ENCODE measurements around the gene CLSTN3. TPM values are rescaled to one million over a fixed set of nuclear protein-coding genes. Genes with fewer than 3 reads are reported as not detected.
A peak's percentile ranks its signal among the peaks of the same experiment; 100 is the strongest.

CLSTN3 gene
- total RNA-seq (10 to 100 TPM; 11.5 to 41.5 (median 19.3) TPM), polyA plus RNA-seq (10 to 100 TPM in 1 of 3 donors, 1 to 10 TPM in 2; 3.7 to 25.9 (median 6.0) TPM)

- 0 to 1% methylated on average over 40 of the region's 40 CpGs for WGBS, 2 donors
- TF ChIP-seq CTCF (IDR thresholded peaks at IDR 0.05) (no peak), POLR2A (IDR thresholded peaks at IDR 0.05) (no peak), EP300 (IDR thresholded peaks at IDR 0.05) (no peak), POLR2AphosphoS5 (IDR thresholded peaks at IDR 0.05) (peak; percentile 4 to 82 (median 52))
These were observed at the start of gene CLSTN3 for GRCh38 chr12:7129872-7130691. Gene CLSTN3, plus strand, starts transcription at chr12:7130371. Its CDS starts 278 bp downstream, at chr12:7130649.

DNA sequence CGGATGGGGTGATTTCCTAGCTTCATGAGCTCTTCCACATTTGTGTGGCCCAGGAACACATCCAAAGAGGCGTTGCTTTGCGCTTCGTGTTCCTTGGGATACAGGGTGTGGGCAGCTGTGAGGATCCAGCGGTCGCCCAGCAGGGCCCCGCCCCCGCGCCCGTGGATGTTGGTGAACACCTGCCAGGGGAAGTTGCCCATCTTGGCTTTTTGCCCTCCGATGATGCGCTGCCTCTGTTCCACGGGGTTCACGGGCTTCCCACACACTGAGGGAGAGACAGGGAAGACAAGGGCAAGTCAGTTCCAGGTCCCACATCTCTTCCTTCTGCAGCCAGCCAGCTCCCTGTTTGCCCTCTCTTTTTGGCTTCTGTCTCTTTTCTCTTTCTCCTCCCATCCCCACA is 49.1 kb upstream of the CLSTN3 start:
- TF ChIP-seq EP300 (IDR thresholded peaks at IDR 0.05) = no peak
- Histone ChIP-seq H3K4me3 (no peak overlapping the region), H3K27ac (peak overlapping the region in 2 of 4 donors; percentile 85 to 86), H3K9me3 (no peaks in the 10 kb centered on the region), H3K4me1 (peaks cover 0 to 20% (median 16%) of the 10 kb centered on the region in 4 donors), H3K27me3 (no peaks in the 10 kb centered on the region), H3K36me3 (peaks cover 18 to 50% (median 40%) of the 10 kb centered on the region in 4 donors)
- WGBS, 2 donors = 63 to 86% methylated on average over 14 of the region's 14 CpGs
- intact Hi-C loops (cut with DNase I) = no loop called here
- no peak for DNase-seq

More at GRCh38 chr12:7129872-7130691, at the start of gene CLSTN3:
- H3K36me3 ChIP-seq = no peaks in the 10 kb centered on the region
- H3K4me1 ChIP-seq = peaks cover 0 to 21% (median 18%) of the 10 kb centered on the region in 4 donors
- H3K27me3 ChIP-seq = no peaks in the 10 kb centered on the region
- intact Hi-C loops (cut with DNase I) = loop anchor here (5.0 kb wide), 1 partner anchor 57 kb away; the partner anchor contains the start of gene PEX5
- H3K27ac ChIP-seq = peak within 1 kb of the TSS; percentile 59 to 79 (median 72)
- peak; percentile 91 for DNase-seq
- no peaks in the 10 kb centered on the region for H3K9me3 ChIP-seq
- peak within 1 kb of the TSS; percentile 39 to 67 (median 58) for H3K4me3 ChIP-seq

DNA sequence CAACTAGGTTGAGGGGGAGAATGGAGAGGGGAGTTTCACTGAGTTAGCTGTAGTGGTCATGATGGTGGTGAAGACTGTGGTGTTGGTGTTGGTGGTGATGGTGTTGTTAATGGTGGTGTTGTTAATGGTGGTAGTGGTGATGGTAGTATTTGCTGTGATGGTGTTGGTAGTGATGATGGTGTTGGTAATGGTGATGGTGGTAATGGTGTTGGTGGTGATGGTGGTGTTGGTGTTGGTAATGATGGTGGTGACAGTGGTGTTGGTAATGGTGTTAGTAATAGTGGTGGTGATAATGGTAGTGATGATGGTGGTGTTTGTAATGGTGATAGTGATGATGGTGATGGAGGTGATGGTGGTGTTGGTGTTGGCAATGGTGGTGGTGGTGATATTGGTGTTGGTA is 47.0 kb upstream of the CLSTN3 start:
- H3K9me3 ChIP-seq = no peaks in the 10 kb centered on the region
- H3K27ac ChIP-seq = no peak overlapping the region
- peaks cover 0 to 20% (median 16%) of the 10 kb centered on the region in 4 donors for H3K4me1 ChIP-seq
- no peak overlapping the region for H3K4me3 ChIP-seq
- DNase-seq = no peak
- no peaks in the 10 kb centered on the region for H3K27me3 ChIP-seq
- peaks cover 20 to 70% (median 41%) of the 10 kb centered on the region in 4 donors for H3K36me3 ChIP-seq
- intact Hi-C loops (cut with DNase I) = no loop called here
- TF ChIP-seq POLR2AphosphoS5 (IDR thresholded peaks at IDR 0.05) (no peak), CTCF (IDR thresholded peaks at IDR 0.05) (no peak), EP300 (IDR thresholded peaks at IDR 0.05) (no peak), POLR2A (IDR thresholded peaks at IDR 0.05) (no peak)

DNA sequence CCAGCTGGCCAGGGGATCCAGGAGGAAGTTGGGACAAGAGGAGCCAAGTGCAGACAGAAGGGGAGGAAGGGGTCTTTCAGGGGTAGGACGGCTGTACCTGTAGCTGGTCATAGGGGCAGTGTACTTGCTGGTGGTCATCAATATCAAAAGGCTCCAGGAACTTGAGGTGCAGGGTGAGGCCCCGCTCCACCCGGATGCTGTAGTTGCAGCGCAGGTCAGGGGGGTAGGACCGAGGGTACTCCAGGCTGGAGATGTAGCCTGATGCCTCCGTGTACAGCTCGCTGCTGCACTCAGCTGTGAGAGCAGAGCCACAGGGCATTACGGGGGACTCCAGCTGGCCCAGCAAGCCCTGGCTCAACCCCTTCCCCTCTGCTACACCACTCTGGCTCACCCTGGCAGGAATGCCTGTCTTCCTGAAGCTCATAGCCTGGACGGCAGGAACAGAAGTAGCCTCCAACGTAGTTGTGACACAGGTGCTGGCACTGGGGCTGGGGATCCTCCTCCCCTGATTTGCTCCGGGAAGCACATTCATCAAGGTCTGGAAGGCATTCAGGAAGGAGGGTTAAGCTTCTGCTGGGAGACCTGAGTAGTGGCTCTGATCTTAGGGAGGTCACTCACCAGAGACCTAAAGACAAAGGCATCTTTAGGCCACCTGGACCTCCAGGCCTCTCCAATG is 40.8 kb upstream of the CLSTN3 start:
- peaks cover 0 to 35% (median 33%) of the 10 kb centered on the region in 4 donors for H3K4me1 ChIP-seq
- WGBS, 2 donors = 88 to 90% methylated on average over 11 of the region's 11 CpGs
- DNase-seq = no peak
- no peaks in the 10 kb centered on the region for H3K9me3 ChIP-seq
- peak overlapping the region in 1 of 4 donors; percentile 53 for H3K4me3 ChIP-seq
- peaks cover 13 to 49% (median 20%) of the 10 kb centered on the region in 4 donors for H3K36me3 ChIP-seq
- TF ChIP-seq POLR2A (IDR thresholded peaks at IDR 0.05) (no peak), EP300 (IDR thresholded peaks at IDR 0.05) (no peak), CTCF (IDR thresholded peaks at IDR 0.05) (no peak), POLR2AphosphoS5 (IDR thresholded peaks at IDR 0.05) (no peak)
- peak overlapping the region; percentile 77 to 85 (median 80) for H3K27ac ChIP-seq
- intact Hi-C loops (cut with DNase I) = no loop called here
- no peaks in the 10 kb centered on the region for H3K27me3 ChIP-seq
